Endothelial cell of umbilical vein (primary cell): ENCODE data around the gene SERPINB6. TPM values are rescaled to one million over a fixed set of nuclear protein-coding genes. Genes with fewer than 3 reads are reported as not detected.

Source experiments
- BruUV-seq: library from RNA; stranded (reverse); fragments of 400-500 nt; replicated peaks from 2 replicates; lab custom pipeline; 2021; lab: Mats Ljungman, UMichigan
- CTCF ChIA-PET: fragments of 300-600, 350-600 bp; sonication (Branson Sonifier 250); formaldehyde crosslinking; loops from one replicate; lab custom pipeline; 2021; ENCODE audit warnings: antibody characterized with exemption, inconsistent platforms; lab: Charles Lee
- POLR2A ChIA-PET: fragments of 300-600, 350-600 bp; sonication (Branson Sonifier 250); formaldehyde crosslinking; loops from one replicate; lab custom pipeline; 2021; ENCODE audit warnings: antibody characterized with exemption, inconsistent platforms; lab: Charles Lee
- DNase-seq: peaks from one replicate; pipeline ENCODE4 v3.0.0-alpha.2; 2011; ENCODE audit warnings: low read depth, low spot score
- FAIRE-seq: peaks from 2 replicates; lab custom pipeline; 2011; peaks lifted over from hg19 to GRCh38; lab: Jason Lieb, UNC
- H2AFZ ChIP-seq: 2 replicates; pipeline ENCODE4 v1.6.0; 2012; ENCODE audit warnings: low read depth, low read length, control low read depth, inconsistent platforms
- H3K27ac ChIP-seq: 2 replicates; pipeline ENCODE4 v1.5.1; 2011; ENCODE audit warnings: low read depth, mild to moderate bottlenecking, control low read depth, low read length, moderate library complexity; ENCODE audit not compliant: insufficient read depth
- H3K27me3 ChIP-seq, 2 experiments: 2 replicates each; pipeline versions ENCODE4 v1.6.0 to v1.6.1; 2011; ENCODE audit warnings: low read length in 2 of 2, mixed read lengths in 1 of 2; ENCODE audit not compliant: control insufficient read depth in 2 of 2, insufficient read depth in 2 of 2
- H3K36me3 ChIP-seq, 2 experiments: 2 replicates in 1 of 2; 3 replicates in 1 of 2; pipeline ENCODE4 v1.5.1; 2011; ENCODE audit warnings: low read length in 2 of 2, mild to moderate bottlenecking in 1 of 2, moderate library complexity in 1 of 2; ENCODE audit not compliant: control insufficient read depth in 2 of 2, insufficient read depth in 2 of 2; ENCODE audit errors: extremely low read depth in 1 of 2
- H3K4me1 ChIP-seq: 3 replicates; pipeline ENCODE4 v1.5.1; 2011; ENCODE audit warnings: mild to moderate bottlenecking, low read length; ENCODE audit not compliant: control insufficient read depth, insufficient read depth; ENCODE audit errors: extremely low read depth
- H3K4me2 ChIP-seq: 2 replicates; pipeline ENCODE4 v1.6.1; 2011; ENCODE audit warnings: low read length, control low read depth, mixed read lengths; ENCODE audit not compliant: insufficient read depth
- H3K4me3 ChIP-seq, 3 experiments: fragments of 200-600 bp in 1 of 3; sonication (generic), shearing (Covaris generic) in 1 of 3; replicated peaks in 1 of 3; 2 replicates each; pipeline ENCODE4 v1.5.1; 2011 to 2016; ENCODE audit warnings: control low read depth in 3 of 3, low read length in 3 of 3, mild to moderate bottlenecking in 2 of 3, inconsistent platforms in 1 of 3, low read depth in 1 of 3, moderate library complexity in 1 of 3; ENCODE audit not compliant: insufficient read depth in 1 of 3
- H3K79me2 ChIP-seq: 2 replicates; pipeline ENCODE4 v1.6.0; 2012; ENCODE audit warnings: low read length, inconsistent platforms; ENCODE audit not compliant: control insufficient read depth, insufficient read depth
- H3K9ac ChIP-seq: replicated peaks from 2 replicates; pipeline ENCODE3; 2011; ENCODE audit warnings: low read length, control low read depth; ENCODE audit not compliant: insufficient read depth; ENCODE audit errors: extremely low read depth
- H3K9me1 ChIP-seq: replicated peaks from 3 replicates; pipeline ENCODE4 v1.6.0; 2011; ENCODE audit warnings: mild to moderate bottlenecking, low read length; ENCODE audit not compliant: control insufficient read depth, insufficient read depth; ENCODE audit errors: extremely low read depth
- H3K9me3 ChIP-seq: replicated peaks from 2 replicates; pipeline ENCODE4 v1.5.1; 2012; ENCODE audit warnings: low read length, inconsistent platforms; ENCODE audit not compliant: control insufficient read depth, insufficient read depth
- H4K20me1 ChIP-seq: replicated peaks from 2 replicates; pipeline ENCODE3; 2011; ENCODE audit warnings: mild to moderate bottlenecking, low read length; ENCODE audit not compliant: control insufficient read depth, insufficient read depth; ENCODE audit errors: extremely low read depth
- EZH2 ChIP-seq: IDR thresholded peaks from 2 replicates; pipeline ENCODE4 v1.6.1; 2012; ENCODE audit warnings: borderline replicate concordance, low read depth, mild to moderate bottlenecking, moderate library complexity, low read length, inconsistent platforms; ENCODE audit not compliant: severe bottlenecking
- FOS ChIP-seq: IDR thresholded peaks from 2 replicates; pipeline ENCODE4 v1.6.1; 2011; ENCODE audit warnings: mild to moderate bottlenecking, low read length, moderate library complexity, borderline replicate concordance; ENCODE audit not compliant: insufficient read depth
- GATA2 ChIP-seq: IDR thresholded peaks from 2 replicates; pipeline ENCODE4 v1.7.0; 2011; ENCODE audit warnings: low read depth, mild to moderate bottlenecking, moderate library complexity, mixed read lengths, low read length; ENCODE audit not compliant: insufficient read length, insufficient read depth
- JUN ChIP-seq: IDR thresholded peaks from 2 replicates; pipeline ENCODE4 v1.6.1; 2011; ENCODE audit warnings: borderline replicate concordance, low read depth; ENCODE audit not compliant: insufficient read length, insufficient read depth
- MYC ChIP-seq: IDR thresholded peaks from one replicate; pipeline ENCODE4 v1.6.1; 2011; ENCODE audit warnings: mild to moderate bottlenecking, low read depth, low read length
- POLR2A ChIP-seq: IDR thresholded peaks from 2 replicates; pipeline ENCODE4 v1.6.1; 2012; ENCODE audit warnings: low read depth, mild to moderate bottlenecking, control low read depth, low read length
- POLR2AphosphoS5 ChIP-seq: IDR thresholded peaks from 2 replicates; pipeline ENCODE4 v1.6.1; 2012; ENCODE audit warnings: low read depth, mild to moderate bottlenecking, control low read depth, low read length, moderate library complexity; ENCODE audit not compliant: insufficient read depth
- dilution Hi-C: fragments of 300-500 bp; cut with MboI; formaldehyde crosslinking; loops from one replicate; pipeline ENCODE4 v1.15.0; 2019; ENCODE audit warnings: low sequenced_read_pairs; ENCODE audit not compliant: extremely low pct_ligation_motif_present
- intact Hi-C: fragments of 100-400 bp; cut with micrococcal nuclease; formaldehyde crosslinking; loops from one replicate; pipeline ENCODE4 v1.10.0; 2022
- polyA plus RNA-seq, 4 experiments: library from polyadenylated mRNA; depleted of rRNA in 3 of 4; stranded (reverse) in 3 of 4; unstranded in 1 of 4; fragments of >200 nt; gene quantifications; 2 replicates each; pipeline versions ENCODE4 v1.2.1 to v1.2.3, GENCODE V29; 2011 to 2012; ENCODE audit warnings: missing spikeins in 1 of 4
- total RNA-seq: library from RNA; stranded (reverse); gene quantifications from 2 replicates; pipeline ENCODE4 v1.2.3, GENCODE V29; 2021
- TF ChIP-seq, protein P1 (sequence below): IDR thresholded peaks from 2 replicates; pipeline ENCODE4 v1.6.1; 2011; ENCODE audit not compliant: insufficient read depth, insufficient read length
- TF ChIP-seq, protein P2 (sequence below), 2 donors: IDR thresholded peaks; 1 replicate in 1 of 2; 2 replicates in 1 of 2; pipeline ENCODE4 v1.5.1; 2011; ENCODE audit warnings: low read length in 2 of 2, mild to moderate bottlenecking in 2 of 2, moderate library complexity in 2 of 2, control low read depth in 1 of 2, inconsistent platforms in 1 of 2, low read depth in 1 of 2; ENCODE audit not compliant: insufficient read depth in 1 of 2; ENCODE audit errors: extremely low read depth in 1 of 2

Gene SERPINB6
- total and polyA plus RNA-seq, 2 donors (not counting 3 experiments of a cell fraction or from before 2014, with no cell fraction given): 145 to 151 TPM

DNA sequence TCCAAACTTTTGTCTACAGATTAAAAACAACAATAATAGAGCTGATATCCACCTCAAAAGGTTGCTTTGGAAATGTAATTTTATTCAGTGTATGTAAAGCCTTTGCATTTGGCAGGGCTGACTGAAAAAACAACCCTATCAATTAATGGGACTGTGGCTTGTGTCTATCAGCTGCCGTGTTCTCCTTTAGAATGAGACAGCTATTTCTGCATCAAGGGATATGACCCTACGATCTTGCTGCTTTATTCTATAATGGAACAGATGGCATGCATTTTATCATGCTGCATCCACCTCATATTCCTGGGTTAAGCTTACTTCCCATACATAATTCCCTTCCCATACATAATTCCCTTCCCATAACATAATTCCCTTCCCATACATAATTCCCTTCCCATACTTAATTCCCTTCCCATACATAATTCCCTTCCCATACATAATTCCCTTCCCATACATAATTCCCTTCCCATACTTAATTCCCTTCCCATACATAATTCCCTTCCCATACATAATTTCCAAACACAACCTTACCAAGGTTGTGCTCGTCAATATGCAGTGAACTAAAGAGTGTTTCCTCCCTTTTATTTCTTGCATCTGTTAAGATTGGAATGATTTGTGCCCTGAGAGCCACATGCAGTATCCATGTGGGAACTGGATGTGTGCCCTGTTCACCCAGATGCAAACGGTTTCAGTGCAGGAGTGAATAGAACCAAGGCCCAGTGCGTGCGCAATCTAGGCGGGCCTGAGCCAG lies 26.8 kb downstream of the SERPINB6 start:
- Histone ChIP-seq H3K79me2 (no peaks in the 10 kb centered on the region), H3K36me3 (peaks cover 8 to 19% of the 10 kb centered on the region in 2 experiments), H3K27ac (no peak overlapping the region), H3K4me1 (peaks cover 20% of the 10 kb centered on the region), H3K27me3 (no peaks in the 10 kb centered on the region), H3K9ac (no peak overlapping the region), H3K4me3 (no peak overlapping the region), H4K20me1 (no peaks in the 10 kb centered on the region), H3K4me2 (no peak overlapping the region), H3K9me1 (no peaks in the 10 kb centered on the region), H2AFZ (no peak overlapping the region), H3K9me3 (no peaks in the 10 kb centered on the region)
- dilution Hi-C loops: no loop called here
- FAIRE-seq (peak; percentile 18), DNase-seq (no peak)
- BruUV-seq: no TSS peak
- TF ChIP-seq POLR2A (no peak), GATA2 (no peak), FOS (no peak), EZH2 (no peak), POLR2AphosphoS5 (no peak), MYC (no peak), JUN (no peak)
- TF ChIP-seq, protein P1, sequence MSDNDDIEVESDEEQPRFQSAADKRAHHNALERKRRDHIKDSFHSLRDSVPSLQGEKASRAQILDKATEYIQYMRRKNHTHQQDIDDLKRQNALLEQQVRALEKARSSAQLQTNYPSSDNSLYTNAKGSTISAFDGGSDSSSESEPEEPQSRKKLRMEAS: no peak
- TF ChIP-seq, protein P2, sequence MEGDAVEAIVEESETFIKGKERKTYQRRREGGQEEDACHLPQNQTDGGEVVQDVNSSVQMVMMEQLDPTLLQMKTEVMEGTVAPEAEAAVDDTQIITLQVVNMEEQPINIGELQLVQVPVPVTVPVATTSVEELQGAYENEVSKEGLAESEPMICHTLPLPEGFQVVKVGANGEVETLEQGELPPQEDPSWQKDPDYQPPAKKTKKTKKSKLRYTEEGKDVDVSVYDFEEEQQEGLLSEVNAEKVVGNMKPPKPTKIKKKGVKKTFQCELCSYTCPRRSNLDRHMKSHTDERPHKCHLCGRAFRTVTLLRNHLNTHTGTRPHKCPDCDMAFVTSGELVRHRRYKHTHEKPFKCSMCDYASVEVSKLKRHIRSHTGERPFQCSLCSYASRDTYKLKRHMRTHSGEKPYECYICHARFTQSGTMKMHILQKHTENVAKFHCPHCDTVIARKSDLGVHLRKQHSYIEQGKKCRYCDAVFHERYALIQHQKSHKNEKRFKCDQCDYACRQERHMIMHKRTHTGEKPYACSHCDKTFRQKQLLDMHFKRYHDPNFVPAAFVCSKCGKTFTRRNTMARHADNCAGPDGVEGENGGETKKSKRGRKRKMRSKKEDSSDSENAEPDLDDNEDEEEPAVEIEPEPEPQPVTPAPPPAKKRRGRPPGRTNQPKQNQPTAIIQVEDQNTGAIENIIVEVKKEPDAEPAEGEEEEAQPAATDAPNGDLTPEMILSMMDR (IDR thresholded peaks at IDR 0.05; ENCODE audit: extremely low read depth in 1 of 2, insufficient read depth in 1 of 2, low read depth in 1 of 2, low read length in 2 of 2): no peak
- ChIA-PET CTCF (interaction anchor here (2.9 to 6.0 kb wide), 3 partner anchors 8 to 45 kb away, joined by 19 to 59 read pairs (median 32); no protein-coding TSS in a partner anchor), POLR2A (no interaction called here)
- intact Hi-C loops: no loop called here
